Stimulated activated CD4-positive, alpha-beta T cell treated with anti-CD3 and anti-CD28 coated beads, TNF-alpha, amount 100 ng/mL, for 24 hours (primary cell): Measurements from ENCODE around the gene VTCN1.

Experiments
- DNase-seq, 3 experiments: peaks; one replicate each; pipeline ENCODE4 v3.0.0-alpha.2; 2020; ENCODE audit warnings: low read depth in 3 of 3

Gene VTCN1

DNA sequence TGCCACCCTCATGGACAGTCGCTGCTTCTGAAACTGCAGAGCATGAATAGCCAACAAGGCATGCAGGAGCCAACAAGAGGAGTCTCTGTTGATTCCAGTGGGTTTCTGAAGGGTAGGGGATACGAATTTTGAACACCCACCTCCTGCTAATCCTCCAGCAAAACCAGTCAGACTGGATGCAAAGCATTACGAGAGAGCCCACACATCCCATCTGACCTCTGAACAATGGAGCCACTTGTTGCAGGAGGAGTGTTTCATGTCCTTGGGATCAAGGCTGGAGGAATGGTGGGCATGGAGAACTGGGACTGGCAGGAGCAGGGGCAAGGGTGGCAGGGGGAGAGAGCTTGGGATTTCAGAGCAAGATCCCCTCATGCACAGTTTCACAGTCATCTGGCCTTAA lies 1.6 kb downstream of the VTCN1 start:
- DNase-seq: no peak

DNA sequence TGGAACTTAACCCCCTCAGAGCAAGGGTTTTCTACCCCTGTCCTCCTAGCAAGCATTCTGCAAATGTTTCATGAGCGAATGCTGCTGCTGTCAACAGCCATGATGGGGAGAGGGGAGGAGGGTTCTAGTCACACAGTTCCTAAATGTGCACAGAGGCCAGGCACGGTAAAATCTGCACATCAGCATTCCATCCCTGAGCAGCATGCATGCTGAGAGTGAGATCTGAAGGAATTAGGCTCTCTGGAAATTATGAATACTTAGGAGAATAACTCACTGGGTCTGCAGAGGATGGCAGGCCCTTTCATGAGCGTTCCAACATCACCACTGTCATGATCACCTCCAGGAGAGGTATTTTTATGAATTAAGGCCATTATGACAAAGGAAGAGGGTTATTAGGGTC lies 2.1 kb downstream of the VTCN1 start:
- no peak for DNase-seq

DNA sequence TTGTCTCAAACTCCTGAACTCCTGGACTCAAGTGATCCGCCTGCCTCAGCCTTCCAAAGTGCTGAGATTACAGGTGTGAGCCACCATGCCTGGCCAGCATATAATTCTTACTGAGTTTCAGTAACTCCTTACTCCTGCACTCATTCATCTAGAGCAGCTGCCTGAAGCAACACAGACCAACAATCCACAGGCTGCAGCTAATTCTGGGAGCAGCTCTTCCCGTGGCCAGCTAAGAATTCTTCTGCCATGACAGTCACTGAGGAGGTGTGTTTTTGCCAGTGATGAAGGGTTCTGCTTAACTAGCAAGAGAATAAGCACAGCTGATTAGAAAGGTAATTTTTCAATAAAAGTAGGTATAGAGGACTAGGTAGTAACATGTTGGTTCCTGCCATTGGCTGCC lies 5.4 kb downstream of the VTCN1 start:
- DNase-seq: no peak

DNA sequence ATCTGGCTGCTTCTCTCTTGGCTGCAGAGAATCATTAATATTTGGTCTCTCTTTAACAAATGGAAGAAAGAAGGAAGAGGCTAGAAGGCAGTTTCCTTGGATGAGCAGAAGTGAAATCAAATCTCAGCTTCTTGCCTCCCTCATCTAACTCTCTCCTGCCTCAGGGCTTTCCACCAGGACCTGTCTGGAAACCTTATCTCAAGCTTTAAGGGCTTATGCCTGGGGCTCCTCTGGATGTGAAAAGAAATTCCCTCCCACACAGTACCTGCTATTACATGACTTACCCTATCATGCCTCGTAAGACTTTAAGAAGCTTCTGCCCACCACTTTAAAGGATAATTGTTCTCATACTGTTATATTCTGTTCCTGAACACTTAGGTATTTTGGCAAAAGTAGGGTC lies 8.9 kb downstream of the VTCN1 start:
- no peak for DNase-seq

DNA sequence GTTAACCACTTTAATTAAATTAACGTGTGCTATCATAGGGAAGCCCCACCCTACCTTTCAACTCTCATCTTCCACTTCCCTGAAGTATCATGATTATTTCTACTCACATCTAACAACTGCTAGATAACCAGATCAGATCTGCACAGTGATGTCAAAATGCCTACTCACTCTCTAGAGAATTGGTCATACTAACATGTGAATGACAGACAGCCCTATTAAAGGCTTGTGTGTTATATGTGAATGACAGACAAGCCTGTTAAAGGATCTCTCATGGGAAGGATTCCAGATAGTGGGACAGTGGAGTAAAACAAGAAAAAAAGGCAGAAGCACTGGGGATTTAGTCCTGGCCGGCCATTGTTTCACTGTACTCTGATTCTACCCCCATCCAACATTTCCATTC lies 12.6 kb downstream of the VTCN1 start:
- no peak for DNase-seq

DNA sequence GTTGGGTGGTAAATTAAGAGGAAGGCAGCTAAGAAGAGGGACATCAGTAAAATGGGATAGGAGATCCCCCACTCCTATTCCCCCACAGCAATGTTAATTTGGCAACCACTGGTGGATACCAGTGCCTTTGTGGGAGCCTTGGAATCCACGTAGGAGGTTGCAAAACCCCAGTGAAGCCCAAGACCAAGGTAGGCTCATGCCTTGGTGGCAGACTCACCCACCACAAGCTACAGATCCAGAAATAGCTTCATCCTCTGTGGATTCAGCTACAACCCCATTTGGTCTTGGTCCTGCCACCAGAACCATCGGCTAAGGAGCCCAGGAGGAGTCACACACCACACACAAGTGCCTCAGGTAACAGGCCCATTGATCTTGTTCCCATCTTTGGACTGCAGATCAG lies 21.0 kb downstream of the VTCN1 start:
- DNase-seq: no peak

DNA sequence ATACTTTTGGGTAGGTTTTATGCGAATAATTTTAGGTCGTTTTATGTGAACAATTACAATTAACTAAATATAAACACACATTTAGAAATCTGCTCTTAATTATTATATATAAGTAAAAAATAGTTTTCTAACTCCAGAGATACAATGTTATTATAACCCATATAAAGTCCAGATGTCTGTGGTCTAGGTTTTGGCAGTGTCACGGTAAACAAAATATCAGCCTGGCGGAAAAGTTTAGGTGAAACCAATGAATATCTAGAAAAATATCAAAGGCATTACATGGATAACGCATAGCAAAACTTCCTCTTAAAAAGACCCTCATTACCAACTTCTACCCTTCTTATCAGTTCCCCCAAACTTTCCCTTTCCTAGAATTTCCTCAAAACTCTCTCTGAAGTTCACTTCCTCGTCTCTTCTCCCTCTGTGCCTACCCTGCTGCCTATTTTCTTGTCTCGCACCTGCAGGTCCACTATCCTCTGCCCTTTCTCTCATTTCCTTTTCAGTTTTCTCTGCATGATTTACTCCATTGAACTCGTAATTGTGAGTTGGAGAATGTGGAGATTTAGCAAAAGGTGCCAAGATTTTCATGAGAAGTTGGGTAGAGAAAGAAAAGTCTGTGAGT lies 21.8 kb downstream of the VTCN1 start:
- DNase-seq: no peak

DNA sequence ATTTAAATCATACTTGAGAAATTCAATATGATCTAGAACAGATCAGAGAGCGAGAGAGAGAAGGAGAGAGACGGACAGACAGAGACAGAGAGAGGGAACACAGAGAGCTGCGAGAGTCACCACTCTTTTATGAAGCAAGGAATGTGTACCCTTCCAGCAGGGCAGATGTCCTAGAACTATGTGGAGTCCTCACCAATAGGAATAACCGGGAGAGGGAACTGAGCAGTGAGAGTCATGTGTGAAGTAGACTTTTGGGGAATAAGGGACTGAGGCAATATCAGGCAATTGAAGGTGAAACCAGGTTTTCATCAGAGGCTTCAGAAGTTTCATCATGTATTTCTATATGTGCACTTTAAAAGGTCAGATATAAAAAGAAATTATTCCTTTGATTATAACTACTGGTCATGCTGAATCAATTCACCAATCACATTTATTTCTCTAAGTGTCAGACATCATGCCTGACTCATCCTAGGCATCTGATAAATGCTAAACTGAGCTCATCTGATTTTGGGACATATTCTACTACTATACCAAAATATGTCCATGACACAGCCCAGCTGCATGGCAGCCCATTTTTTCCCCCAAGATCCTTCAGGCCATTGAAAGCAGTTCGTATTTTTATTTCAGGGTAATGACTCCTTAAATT lies 22.4 kb downstream of the VTCN1 start:
- DNase-seq: no peak

DNA sequence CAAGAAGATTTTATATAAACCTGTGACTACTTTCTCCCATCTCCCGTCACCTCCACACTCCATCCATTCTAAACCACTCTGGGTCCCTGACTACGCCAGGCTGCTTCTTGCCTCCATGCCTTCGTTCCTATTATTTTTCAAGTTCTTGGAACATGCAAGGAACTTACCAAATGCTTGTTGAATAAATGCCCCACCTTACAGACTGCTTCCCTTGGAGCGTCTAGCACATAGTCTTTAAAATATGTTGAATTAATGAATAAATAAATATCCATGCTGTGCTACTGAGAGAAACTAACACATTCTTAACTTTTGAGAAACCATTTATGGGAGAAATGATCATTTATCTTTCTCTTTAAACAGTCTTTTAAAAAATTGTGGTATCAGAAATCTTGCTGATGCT lies 27.6 kb downstream of the VTCN1 start:
- DNase-seq: no peak

DNA sequence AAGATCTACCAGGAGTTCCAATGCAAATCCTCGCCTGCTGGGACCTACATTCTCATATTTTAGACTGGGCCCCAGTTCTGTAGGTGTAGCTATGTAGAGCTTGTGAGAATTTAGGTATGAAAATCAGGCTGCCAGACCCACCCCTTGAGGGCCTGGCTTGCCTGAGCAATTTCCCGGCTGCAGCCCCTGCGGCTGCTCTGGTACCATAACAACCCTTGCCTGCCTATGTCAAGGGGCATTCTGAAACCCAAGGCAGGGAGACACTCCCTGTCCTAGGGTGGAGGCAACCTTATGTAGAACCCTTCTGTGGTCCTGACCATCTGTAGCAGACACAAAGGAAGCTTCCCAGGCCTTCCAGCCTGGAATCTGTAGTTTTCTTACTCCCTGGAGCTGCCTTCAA lies 28.4 kb downstream of the VTCN1 start:
- DNase-seq: no peak

DNA sequence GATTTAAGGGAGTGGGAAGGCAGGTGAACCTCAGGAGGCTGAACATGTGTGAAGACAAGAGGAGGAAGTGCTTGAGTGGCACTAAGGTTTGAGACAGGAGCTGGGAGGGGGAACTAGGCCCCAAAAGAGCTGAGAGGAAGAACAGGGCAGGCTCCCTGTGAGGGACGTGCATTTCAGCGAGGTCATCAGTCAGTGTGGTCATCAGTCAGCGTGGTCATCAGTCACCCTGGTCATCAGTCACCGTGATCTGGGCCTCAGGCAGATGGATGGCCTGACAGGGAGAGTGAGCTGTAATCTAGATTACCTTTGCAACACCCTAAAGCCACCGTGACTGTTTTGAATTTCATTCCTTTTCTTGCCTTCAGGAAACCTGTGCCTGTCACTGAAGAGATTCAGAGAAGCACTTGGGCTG lies 29.1 kb downstream of the VTCN1 start:
- DNase-seq: no peak

DNA sequence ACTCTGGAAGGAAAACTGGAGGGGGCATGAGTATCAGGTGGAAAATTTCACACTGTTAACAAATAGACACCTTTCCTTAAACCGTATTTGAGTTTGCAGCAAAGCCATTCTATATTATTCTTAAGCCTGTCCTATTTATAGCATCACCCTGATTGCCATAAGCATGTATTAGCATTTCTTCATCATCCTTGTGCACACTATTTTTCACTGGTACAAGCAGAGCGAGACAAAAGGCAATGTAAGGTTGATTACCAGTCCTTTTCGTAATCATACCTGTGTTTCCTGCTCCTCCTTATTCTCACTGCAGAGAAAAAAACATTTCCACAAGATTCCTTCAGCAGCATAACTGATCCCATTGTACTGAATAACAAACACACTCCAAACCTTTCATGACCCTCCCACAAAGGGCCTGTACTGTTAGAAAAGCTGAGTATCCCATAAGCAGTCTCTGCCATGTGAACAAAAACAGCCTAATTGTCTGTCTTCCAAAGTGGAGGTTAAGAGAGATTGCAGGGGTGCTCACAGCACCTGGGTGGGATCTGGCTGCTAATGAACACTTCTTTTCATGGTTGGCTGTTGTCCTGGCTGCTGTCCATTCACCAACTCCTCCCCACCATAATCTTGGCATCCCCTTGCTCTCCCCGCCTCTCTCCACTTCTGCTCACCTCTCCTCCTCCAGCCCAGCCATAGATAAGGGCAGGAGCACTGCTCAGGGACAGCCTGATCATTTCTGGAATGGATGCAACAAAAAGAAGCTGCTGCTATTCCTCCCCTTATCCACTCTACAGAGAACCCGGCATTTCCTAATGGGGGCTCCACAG lies 30.4 kb downstream of the VTCN1 start:
- no peak for DNase-seq

DNA sequence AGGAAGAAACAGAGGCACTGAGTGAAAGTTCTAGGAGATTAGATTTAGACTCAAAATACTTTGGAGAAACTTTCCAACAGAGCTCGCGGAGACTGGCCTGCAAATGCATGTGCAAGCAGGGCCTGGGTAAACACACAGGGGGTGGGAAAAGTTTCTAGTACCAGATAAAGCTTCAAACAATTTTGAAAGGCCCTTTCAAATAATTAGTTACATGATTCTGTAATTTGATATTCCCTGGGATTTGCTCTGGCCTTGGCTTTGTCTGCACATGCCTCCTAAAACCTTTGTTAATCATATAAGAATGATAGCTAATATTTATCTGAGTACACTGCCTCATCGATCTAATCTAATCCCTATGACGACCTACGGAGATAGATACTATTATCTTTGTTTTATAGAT lies 31.3 kb downstream of the VTCN1 start:
- DNase-seq: no peak

DNA sequence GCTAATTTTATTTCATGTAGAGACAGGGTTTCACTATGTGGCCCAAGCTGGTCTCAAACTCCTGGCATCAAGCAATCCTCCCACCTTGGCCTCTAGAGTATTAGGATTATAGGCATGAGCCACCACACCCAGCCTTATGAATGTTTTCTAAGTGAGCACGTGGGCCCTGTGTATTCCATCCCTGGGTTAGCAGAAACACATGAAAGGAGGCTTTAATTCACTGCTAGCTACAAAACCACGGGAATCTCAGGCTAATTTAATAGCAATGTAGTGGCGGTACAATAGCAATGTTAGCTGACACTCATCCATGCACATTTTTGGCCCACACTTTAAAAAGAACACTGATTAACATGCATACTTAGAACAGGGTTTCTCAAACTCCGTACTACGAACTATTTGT lies 32.0 kb downstream of the VTCN1 start:
- no peak for DNase-seq

DNA sequence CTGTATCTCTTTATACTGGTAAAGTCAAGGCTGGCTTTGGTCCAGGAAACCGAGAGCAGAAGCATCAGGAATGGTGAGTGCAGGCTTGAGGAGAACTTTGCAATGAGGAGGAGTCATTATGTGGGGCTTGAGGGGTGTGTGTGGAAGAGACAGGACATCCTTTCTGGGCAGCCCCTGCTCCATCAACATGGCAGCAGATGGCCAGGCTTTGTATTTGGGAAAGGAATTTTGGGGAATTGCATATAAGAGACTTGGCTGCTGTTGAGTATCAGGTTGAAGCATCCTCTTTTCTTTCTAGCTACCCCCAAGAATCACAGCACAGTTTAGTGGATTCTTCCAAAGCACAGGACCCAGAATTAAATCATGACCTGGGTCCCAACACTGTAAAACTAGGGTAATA lies 33.4 kb downstream of the VTCN1 start:
- DNase-seq: no peak

DNA sequence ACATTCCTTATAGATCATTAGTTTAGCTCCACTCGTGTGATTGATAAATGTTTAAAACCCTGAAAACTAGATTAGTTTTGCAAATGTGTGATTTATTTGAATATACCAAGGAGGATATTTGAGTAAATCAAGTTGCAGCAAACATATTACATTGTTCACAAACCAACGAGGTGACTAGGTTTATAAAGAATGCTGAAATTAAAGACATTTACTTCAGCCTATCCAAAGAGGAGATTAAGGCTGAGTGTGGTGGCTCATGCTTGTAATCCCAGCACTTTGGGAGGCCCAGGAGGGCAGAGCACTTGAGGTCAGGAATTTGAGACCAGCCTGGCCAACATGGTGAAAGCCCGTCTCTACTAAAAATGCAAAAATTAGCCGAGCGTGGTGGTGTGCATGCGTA lies 34.1 kb downstream of the VTCN1 start:
- no peak for DNase-seq

DNA sequence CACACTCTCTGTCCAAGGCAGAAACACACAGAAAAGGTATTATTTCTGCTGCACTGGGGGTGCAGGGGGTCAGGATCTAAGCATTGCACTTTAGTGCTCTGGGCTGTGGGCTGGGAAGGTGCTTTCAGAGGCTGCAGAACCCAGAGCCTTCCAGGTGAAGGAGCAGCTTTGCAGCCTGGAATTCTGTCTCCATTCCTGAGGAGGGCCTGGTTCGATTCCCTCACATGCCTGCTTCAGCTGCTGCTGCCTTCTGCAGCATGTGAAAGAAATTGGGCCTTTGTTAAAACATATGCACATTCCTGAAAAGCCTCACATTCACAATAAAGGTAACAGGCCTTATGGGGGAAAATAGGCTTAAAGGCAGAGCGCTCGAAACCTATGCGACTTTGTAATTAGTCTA lies 35.9 kb downstream of the VTCN1 start:
- no peak for DNase-seq

DNA sequence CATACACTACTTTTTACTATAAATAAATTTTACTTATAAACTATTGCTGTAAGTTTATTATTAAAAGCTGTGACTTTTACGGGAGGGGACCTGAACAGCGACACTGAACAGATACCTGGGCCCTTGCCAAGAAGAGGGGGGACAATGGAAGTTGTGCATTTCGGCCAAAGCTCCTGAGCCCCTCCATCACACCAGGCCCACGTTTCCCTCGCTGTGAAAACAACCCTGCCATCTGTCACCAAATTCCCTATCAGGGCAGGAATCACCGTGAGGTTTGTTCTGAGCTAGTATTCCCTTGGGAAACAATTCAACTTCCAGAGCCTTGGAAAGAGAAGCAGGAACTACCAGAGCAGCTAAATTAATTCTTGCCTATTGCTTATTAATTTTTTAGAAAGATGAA lies 37.0 kb downstream of the VTCN1 start:
- DNase-seq: no peak

DNA sequence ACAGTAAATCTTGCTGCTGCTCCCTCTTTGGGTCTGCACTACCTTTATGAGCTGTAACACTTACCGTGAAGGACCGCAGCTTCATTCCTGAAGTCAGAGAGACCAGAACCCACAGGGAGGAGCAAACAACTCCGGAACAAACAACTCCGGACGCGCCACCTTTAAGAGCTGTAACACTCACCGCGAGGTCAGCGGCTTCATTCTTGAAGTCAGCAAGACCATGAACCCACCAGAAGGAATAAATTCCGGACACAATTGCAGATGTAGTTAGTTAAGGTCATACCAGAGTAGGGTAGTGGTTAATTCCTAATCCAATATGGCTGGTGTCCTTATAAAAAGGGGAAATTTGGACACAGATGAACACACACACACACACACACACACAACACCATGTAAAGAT lies 37.7 kb downstream of the VTCN1 start:
- no peak for DNase-seq

DNA sequence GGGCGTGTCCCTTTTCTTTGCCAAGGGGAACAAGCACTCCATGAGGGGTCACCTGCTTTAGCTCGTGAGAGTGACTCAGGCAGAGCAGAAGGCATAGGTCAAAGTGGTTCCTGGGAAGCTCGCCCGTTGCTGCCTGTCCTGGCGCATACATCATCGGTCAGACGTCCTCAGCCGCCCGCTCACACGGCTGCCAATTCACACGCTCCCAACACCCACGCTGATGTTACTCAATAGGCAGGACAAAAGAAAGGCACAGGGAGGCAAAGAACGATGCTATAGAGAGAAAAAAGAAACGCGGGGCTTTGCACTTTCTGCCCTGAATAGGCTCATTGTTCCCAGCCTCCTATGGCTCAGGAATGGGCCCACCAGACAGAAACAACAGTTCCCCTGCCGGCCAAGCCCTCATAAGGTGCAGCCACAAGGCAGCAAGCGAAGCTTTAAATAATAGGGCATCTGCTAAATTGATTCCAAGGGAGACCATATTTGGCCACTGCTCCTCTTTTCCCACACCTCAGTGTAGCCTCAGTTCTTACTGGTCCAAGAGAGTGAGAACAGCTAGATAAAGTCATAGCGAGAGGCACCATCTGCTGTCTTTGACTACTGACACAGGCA lies 38.7 kb downstream of the VTCN1 start:
- DNase-seq: no peak

DNA sequence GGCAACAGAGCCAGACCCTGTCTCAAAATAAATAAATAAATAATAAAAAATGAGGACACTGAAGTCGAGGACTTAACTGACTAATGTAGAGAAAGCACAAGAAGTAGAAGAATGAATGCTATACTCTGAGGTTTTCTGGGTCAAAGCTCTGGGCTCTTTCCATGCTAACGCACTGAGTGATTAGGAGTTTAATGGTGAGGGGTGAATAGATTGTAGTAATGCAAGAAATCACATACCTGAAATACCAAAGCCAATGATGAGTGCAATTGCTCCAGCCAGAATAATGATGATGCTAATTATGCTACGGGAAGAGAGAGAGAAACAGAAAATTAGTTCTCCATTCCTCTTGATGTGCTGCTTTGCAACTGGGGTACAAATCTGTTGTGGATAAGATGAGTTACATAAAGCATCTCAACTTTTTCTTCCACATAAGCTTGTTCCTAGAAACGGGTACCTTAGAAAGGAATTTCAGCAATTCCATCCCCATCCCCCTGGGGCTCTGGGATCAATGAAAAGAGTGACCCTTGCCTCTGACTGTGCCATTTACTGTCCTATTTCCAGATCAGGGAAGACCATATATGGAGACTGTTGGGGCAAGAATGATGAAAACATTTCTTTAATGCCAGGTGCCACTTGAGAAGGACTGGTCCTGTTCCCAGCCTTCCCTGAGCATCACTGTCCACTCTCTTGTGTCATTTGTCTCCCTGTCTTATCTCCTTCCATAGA lies 40.7 kb downstream of the VTCN1 start:
- no peak for DNase-seq

DNA sequence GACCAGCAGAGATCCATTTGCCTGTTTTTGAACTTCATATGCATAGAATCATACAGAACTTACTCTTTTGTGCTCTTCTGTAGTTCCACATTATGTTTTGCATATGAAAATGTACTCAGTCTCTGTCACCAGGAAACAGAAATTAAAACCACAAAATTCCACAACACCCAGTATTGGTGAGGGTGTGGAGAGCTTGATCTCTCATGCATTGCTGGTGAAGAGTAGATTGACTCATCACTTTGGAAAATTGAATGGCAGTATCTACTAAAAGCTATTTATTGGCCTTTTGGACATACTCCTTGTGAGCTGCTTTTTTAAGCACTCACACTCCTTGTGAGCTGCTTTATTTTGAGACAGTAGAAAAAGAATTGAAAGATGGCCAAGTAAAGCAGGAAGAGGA lies 43.3 kb downstream of the VTCN1 start:
- DNase-seq: no peak
